WTC11 (cell line): ENCODE results near the gene CACNA1A. TPM values are rescaled to one million over a fixed set of nuclear protein-coding genes. Genes with fewer than 3 reads are reported as not detected.

Experiments used
- ATAC-seq: fragments of 200-7000 bp; cut with Tn5 transposase; 2 replicates; pipeline ENCODE4 v1.10.0; 2021; ENCODE audit warnings: mild to moderate bottlenecking, moderate library complexity
- CTCF ChIA-PET: fragments of 300-600 bp; sonication (Branson Sonifier 250); formaldehyde crosslinking; loops from one replicate; lab custom pipeline; 2021; ENCODE audit warnings: antibody characterized with exemption; lab: Charles Lee
- POLR2A ChIA-PET: fragments of 350-600 bp; sonication (Branson Sonifier 250); formaldehyde crosslinking; loops from one replicate; lab custom pipeline; 2021; ENCODE audit warnings: antibody characterized with exemption; lab: Charles Lee
- DNase-seq: peaks from one replicate; pipeline ENCODE4 v3.0.0; 2021; ENCODE audit warnings: low spot score
- H3K27ac Mint-ChIP-seq: 2 replicates; pipeline ENCODE4 v1.8.0; 2021; ENCODE audit warnings: mixed read lengths
- H3K27me3 Mint-ChIP-seq: 2 replicates; pipeline ENCODE4 v1.8.0; 2021; ENCODE audit warnings: low read depth, mild to moderate bottlenecking, moderate library complexity, mixed read lengths
- H3K36me3 Mint-ChIP-seq: 2 replicates; pipeline ENCODE4 v1.8.0; 2021; ENCODE audit warnings: mixed read lengths
- H3K4me1 Mint-ChIP-seq: 2 replicates; pipeline ENCODE4 v1.8.0; 2022; ENCODE audit warnings: mixed read lengths
- H3K4me3 Mint-ChIP-seq: 2 replicates; pipeline ENCODE4 v1.8.0; 2021; ENCODE audit warnings: mild to moderate bottlenecking, moderate library complexity, mixed read lengths
- H3K9me3 Mint-ChIP-seq: 2 replicates; pipeline ENCODE4 v1.8.0; 2021; ENCODE audit warnings: mixed read lengths
- ATF1 ChIP-seq: sonication (generic); formaldehyde crosslinking; IDR thresholded peaks from 2 replicates; pipeline ENCODE4 v1.8.1; 2023; ENCODE audit warnings: mild to moderate bottlenecking, moderate library complexity, missing genetic modification reagents
- ATF2 ChIP-seq: sonication (generic); formaldehyde crosslinking; IDR thresholded peaks from 2 replicates; pipeline ENCODE4 v1.8.1; 2022; ENCODE audit warnings: low read depth, missing genetic modification reagents, borderline replicate concordance
- CTCF ChIP-seq: fragments of 200-600 bp; IDR thresholded peaks from 2 replicates; pipeline ENCODE4 v1.8.0; 2022; ENCODE audit warnings: antibody characterized with exemption
- ERG ChIP-seq: fragments of 250-450 bp; sonication (Bioruptor Pico); IDR thresholded peaks from 2 replicates; pipeline ENCODE4 v1.8.0; 2021; ENCODE audit warnings: mild to moderate bottlenecking
- FOXJ3 ChIP-seq: sonication (generic); formaldehyde crosslinking; IDR thresholded peaks from 2 replicates; pipeline ENCODE4 v1.9.0; 2021; ENCODE audit warnings: missing genetic modification reagents, mild to moderate bottlenecking, borderline replicate concordance
- FOXP1 ChIP-seq: sonication (generic); formaldehyde crosslinking; IDR thresholded peaks from 2 replicates; pipeline ENCODE4 v1.8.0; 2022; ENCODE audit warnings: missing genetic modification reagents, mild to moderate bottlenecking, moderate library complexity, borderline replicate concordance
- IRF2 ChIP-seq: sonication (generic); formaldehyde crosslinking; IDR thresholded peaks from 2 replicates; pipeline ENCODE4 v1.8.0; 2022; ENCODE audit warnings: low read depth, missing genetic modification reagents, borderline replicate concordance
- MYBL2 ChIP-seq: sonication (generic); formaldehyde crosslinking; IDR thresholded peaks from 2 replicates; pipeline ENCODE4 v1.8.1; 2023; ENCODE audit warnings: mild to moderate bottlenecking, moderate library complexity, missing genetic modification reagents
- STAT6 ChIP-seq: sonication (generic); formaldehyde crosslinking; conservative IDR thresholded peaks from 2 replicates; pipeline ENCODE4 v1.8.1; 2023; ENCODE audit warnings: mild to moderate bottlenecking, low read depth, missing genetic modification reagents, moderate library complexity
- TEAD1 ChIP-seq: sonication (generic); formaldehyde crosslinking; IDR thresholded peaks from 2 replicates; pipeline ENCODE4 v1.8.0; 2022; ENCODE audit warnings: mild to moderate bottlenecking, missing genetic modification reagents
- USF1 ChIP-seq: sonication (generic); formaldehyde crosslinking; IDR thresholded peaks from 2 replicates; pipeline ENCODE4 v1.8.0; 2022; ENCODE audit warnings: mild to moderate bottlenecking, missing genetic modification reagents
- USF2 ChIP-seq: sonication (generic); formaldehyde crosslinking; IDR thresholded peaks from 2 replicates; pipeline ENCODE4 v1.8.1; 2023; ENCODE audit warnings: mild to moderate bottlenecking, missing genetic modification reagents, moderate library complexity
- ZBTB21 ChIP-seq: sonication (generic); formaldehyde crosslinking; IDR thresholded peaks from 2 replicates; pipeline ENCODE4 v1.8.1; 2023; ENCODE audit warnings: mild to moderate bottlenecking, missing genetic modification reagents, borderline replicate concordance
- ZBTB43 ChIP-seq: sonication (generic); formaldehyde crosslinking; IDR thresholded peaks from 2 replicates; pipeline ENCODE4 v1.8.1; 2023; ENCODE audit warnings: mild to moderate bottlenecking, missing genetic modification reagents
- ZNF121 ChIP-seq: sonication (generic); formaldehyde crosslinking; IDR thresholded peaks from 2 replicates; pipeline ENCODE4 v1.8.0; 2023; ENCODE audit warnings: missing genetic modification reagents
- ZNF396 ChIP-seq: fragments of 250-450 bp; sonication (Bioruptor Pico); IDR thresholded peaks from 2 replicates; pipeline ENCODE4 v1.8.0; 2021; ENCODE audit warnings: mild to moderate bottlenecking, moderate library complexity, borderline replicate concordance
- ZNF532 ChIP-seq: fragments of 250-450 bp; sonication (Bioruptor Pico); IDR thresholded peaks from 2 replicates; pipeline ENCODE4 v1.9.0; 2021; ENCODE audit warnings: mild to moderate bottlenecking, borderline replicate concordance
- ZNF671 ChIP-seq: fragments of 250-450 bp; sonication (Bioruptor Pico); IDR thresholded peaks from 2 replicates; pipeline ENCODE4 v1.8.0; 2021; ENCODE audit warnings: mild to moderate bottlenecking
- total RNA-seq: library from RNA; stranded (reverse); gene quantifications from 3 replicates; pipeline ENCODE4 v1.2.3, GENCODE V29; 2021

CACNA1A gene
- total RNA-seq, 1 experiment from 2014 or later, result 28.9 TPM

GRCh38 chr19:13484166-13484565, 22.1 kb downstream of the CACNA1A start:
- Mint-ChIP-seq H3K4me1 (no peaks in the 10 kb centered on the region), H3K4me3 (no peak overlapping the region), H3K9me3 (peaks cover 21% of the 10 kb centered on the region), H3K27ac (no peak overlapping the region), H3K27me3 (peaks cover 5% of the 10 kb centered on the region), H3K36me3 (peaks cover 14% of the 10 kb centered on the region)
- ChIA-PET POLR2A (no interaction called here), CTCF (no interaction called here)
- DNase-seq (no peak), ATAC-seq (no peak)
- TF ChIP-seq ATF1 (CRISPR knock-in tag), result no peak
- TF ChIP-seq TEAD1 (CRISPR knock-in tag), result no peak
- no peak for TF ChIP-seq ZBTB21 (CRISPR knock-in tag)
- no peak for TF ChIP-seq CTCF
- TF ChIP-seq ATF2, result no peak
- no peak for TF ChIP-seq MYBL2
- TF ChIP-seq STAT6, result no peak
- TF ChIP-seq ZBTB43 (CRISPR knock-in tag), result no peak
- TF ChIP-seq ZNF121 (CRISPR knock-in tag), result no peak

- ChIA-PET CTCF (no interaction called here), POLR2A (no interaction called here)
- Mint-ChIP-seq H3K27me3 (peaks cover 5% of the 10 kb centered on the region), H3K36me3 (peaks cover 14% of the 10 kb centered on the region), H3K4me3 (no peak overlapping the region), H3K4me1 (no peaks in the 10 kb centered on the region), H3K27ac (no peak overlapping the region), H3K9me3 (peaks cover 21% of the 10 kb centered on the region)
- ATAC-seq, result no peak
- DNase-seq, result no peak
- TF ChIP-seq FOXJ3 (CRISPR knock-in tag) (no peak), ZNF671 (CRISPR knock-in tag) (no peak), USF2 (CRISPR knock-in tag) (peak; percentile 43; the same call in 1 of the 2 replicates), FOXP1 (CRISPR knock-in tag) (no peak), IRF2 (CRISPR knock-in tag) (no peak), ZNF396 (CRISPR knock-in tag) (no peak)
These were observed 23.1 kb downstream of the CACNA1A start for GRCh38 chr19:13483215-13483614.

GRCh38 chr19:13478576-13478975, 27.7 kb downstream of the CACNA1A start:
- H3K27me3 Mint-ChIP-seq, result peaks cover 10% of the 10 kb centered on the region
- no peak for DNase-seq
- H3K4me1 Mint-ChIP-seq, result no peaks in the 10 kb centered on the region
- no peak overlapping the region for H3K4me3 Mint-ChIP-seq
- no peak for ATAC-seq
- no peak overlapping the region for H3K27ac Mint-ChIP-seq
- CTCF ChIA-PET, result interaction anchor here (0.6 kb wide), 1 partner anchor 291 kb away, joined by 6 read pairs; no protein-coding TSS in a partner anchor
- peaks cover 34% of the 10 kb centered on the region for H3K9me3 Mint-ChIP-seq
- H3K36me3 Mint-ChIP-seq, result peaks cover 45% of the 10 kb centered on the region
- POLR2A ChIA-PET, result no interaction called here
- TF ChIP-seq ERG (CRISPR knock-in tag), result no peak
- no peak for TF ChIP-seq USF1 (CRISPR knock-in tag)
- no peak for TF ChIP-seq ZNF532
